Fibroblast of the conjunctiva (primary cell): Measurements from ENCODE around the gene MT1G.
A peak's percentile ranks its signal among the peaks of the same experiment; 100 is the strongest.
"Not testable (repeated sequence)": the region's sequence is repeated elsewhere in the genome, so short reads cannot be mapped to it uniquely, and the experiment has no call there.

Experiments used
- DNase-seq: peaks from one replicate; pipeline ENCODE4 v3.0.0-alpha.2; 2010; ENCODE audit warnings: low read depth

The MT1G gene

GRCh38 chr16:56636616-56637413 is 31.1 kb downstream of the MT1G start:
- DNase-seq, result no peak

- no peak for DNase-seq
Observed at GRCh38 chr16:56635441-56635967, 32.4 kb downstream of the MT1G start.

- no peak for DNase-seq
Observed at GRCh38 chr16:56634715-56635440, 33.0 kb downstream of the MT1G start.

GRCh38 chr16:56633535-56633934 is 34.3 kb downstream of the MT1G start:
- no peak for DNase-seq

- no peak for DNase-seq
Observed at GRCh38 chr16:56632848-56633365, 35.0 kb downstream of the MT1G start.

- no peak for DNase-seq
Observed at GRCh38 chr16:56632156-56632847, 35.6 kb downstream of the MT1G start, which contains the start of gene MT1M. Gene MT1M, plus strand, starts transcription at chr16:56632659. Its CDS starts 73 bp downstream, at chr16:56632732.

GRCh38 chr16:56631832-56632155 is 36.1 kb downstream of the MT1G start:
- DNase-seq, result no peak

- no peak for DNase-seq
Observed at GRCh38 chr16:56631197-56631596, 36.7 kb downstream of the MT1G start.

GRCh38 chr16:56630134-56630533 is 37.7 kb downstream of the MT1G start:
- no peak for DNase-seq

- no peak for DNase-seq
Observed at GRCh38 chr16:56629531-56629930, 38.3 kb downstream of the MT1G start.

GRCh38 chr16:56628486-56629350 is 39.1 kb downstream of the MT1G start:
- DNase-seq, result no peak

- DNase-seq, result no peak
Observed at GRCh38 chr16:56626685-56627084, 41.2 kb downstream of the MT1G start.

GRCh38 chr16:56625943-56626654 is 41.8 kb downstream of the MT1G start:
- DNase-seq, result peak; percentile 84

GRCh38 chr16:56625140-56625942 is 42.5 kb downstream of the MT1G start, which contains the start of gene MT1E:
Gene MT1E, plus strand, starts transcription at chr16:56625781. Its CDS starts 71 bp downstream, at chr16:56625852.
- DNase-seq, result no peak

- no peak for DNase-seq
Observed at GRCh38 chr16:56623637-56624036, 44.2 kb downstream of the MT1G start.

GRCh38 chr16:56623184-56623583 is 44.7 kb downstream of the MT1G start:
- not testable (repeated sequence) for DNase-seq

- DNase-seq, result not testable (repeated sequence)
Observed at GRCh38 chr16:56621665-56622445, 46.0 kb downstream of the MT1G start.

- no peak for DNase-seq
Observed at GRCh38 chr16:56620339-56620897, 47.4 kb downstream of the MT1G start.

GRCh38 chr16:56618138-56618537 is 49.7 kb downstream of the MT1G start:
- no peak for DNase-seq
